GM23338 (cell line): ENCODE results near the gene MLPH.

Source experiments
- CREB1 ChIP-seq: fragments of 250-450 bp; sonication (Bioruptor Pico); IDR thresholded peaks from 2 replicates; pipeline ENCODE4 v1.5.0; 2020; ENCODE audit warnings: low read depth, mild to moderate bottlenecking, moderate library complexity
- EZH2phosphoT487 ChIP-seq: fragments of 200-600 bp; sonication (generic); IDR thresholded peaks from one replicate; pipeline ENCODE4 v1.8.1; 2018; ENCODE audit warnings: antibody characterized with exemption; ENCODE audit not compliant: unreplicated experiment
- NANOG ChIP-seq: IDR thresholded peaks from 2 replicates; pipeline ENCODE4 v1.6.1; 2016; ENCODE audit warnings: antibody characterized with exemption, borderline replicate concordance
- POLR2AphosphoS5 ChIP-seq: IDR thresholded peaks from 2 replicates; pipeline ENCODE4 v1.6.1; 2016; ENCODE audit warnings: antibody characterized with exemption, low read depth
- TF ChIP-seq, protein P1 (sequence below): IDR thresholded peaks from one replicate; pipeline ENCODE4 v1.6.1; 2018; ENCODE audit warnings: antibody characterized with exemption; ENCODE audit not compliant: unreplicated experiment
- TF ChIP-seq, protein P2 (sequence below), 2 experiments: fragments of 200-600 bp in 1 of 2; sonication (generic) in 1 of 2; conservative IDR thresholded peaks; 2 replicates each; pipeline versions ENCODE4 v1.5.1 to v1.6.1; 2016 to 2017; ENCODE audit warnings: antibody characterized with exemption in 2 of 2, low read depth in 2 of 2, mild to moderate bottlenecking in 2 of 2, moderate library complexity in 1 of 2

DNA sequence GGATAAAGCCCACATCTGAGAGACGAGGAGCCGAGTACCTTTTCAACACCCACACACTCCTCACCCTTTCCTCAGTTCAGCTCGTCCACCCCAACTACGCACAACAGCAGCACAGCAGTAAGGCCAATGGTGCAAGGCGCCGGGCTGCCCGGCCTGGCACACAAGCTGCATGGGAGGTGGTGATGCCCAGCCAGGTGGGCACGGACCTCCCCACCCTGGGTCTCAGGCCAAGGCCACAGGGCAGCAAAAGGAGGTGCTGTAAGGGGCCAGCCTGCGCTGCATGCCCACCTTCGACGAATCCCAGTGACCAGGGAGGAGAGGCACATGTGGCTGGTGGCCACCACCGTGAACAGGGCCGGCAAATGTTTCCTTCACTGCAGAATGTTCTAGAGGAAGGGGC lies 36.5 kb upstream of the MLPH start:
- TF ChIP-seq POLR2AphosphoS5 (no peak), EZH2phosphoT487 (no peak), CREB1 (CRISPR knock-in tag) (no peak), NANOG (no peak)
- TF ChIP-seq, protein P1, sequence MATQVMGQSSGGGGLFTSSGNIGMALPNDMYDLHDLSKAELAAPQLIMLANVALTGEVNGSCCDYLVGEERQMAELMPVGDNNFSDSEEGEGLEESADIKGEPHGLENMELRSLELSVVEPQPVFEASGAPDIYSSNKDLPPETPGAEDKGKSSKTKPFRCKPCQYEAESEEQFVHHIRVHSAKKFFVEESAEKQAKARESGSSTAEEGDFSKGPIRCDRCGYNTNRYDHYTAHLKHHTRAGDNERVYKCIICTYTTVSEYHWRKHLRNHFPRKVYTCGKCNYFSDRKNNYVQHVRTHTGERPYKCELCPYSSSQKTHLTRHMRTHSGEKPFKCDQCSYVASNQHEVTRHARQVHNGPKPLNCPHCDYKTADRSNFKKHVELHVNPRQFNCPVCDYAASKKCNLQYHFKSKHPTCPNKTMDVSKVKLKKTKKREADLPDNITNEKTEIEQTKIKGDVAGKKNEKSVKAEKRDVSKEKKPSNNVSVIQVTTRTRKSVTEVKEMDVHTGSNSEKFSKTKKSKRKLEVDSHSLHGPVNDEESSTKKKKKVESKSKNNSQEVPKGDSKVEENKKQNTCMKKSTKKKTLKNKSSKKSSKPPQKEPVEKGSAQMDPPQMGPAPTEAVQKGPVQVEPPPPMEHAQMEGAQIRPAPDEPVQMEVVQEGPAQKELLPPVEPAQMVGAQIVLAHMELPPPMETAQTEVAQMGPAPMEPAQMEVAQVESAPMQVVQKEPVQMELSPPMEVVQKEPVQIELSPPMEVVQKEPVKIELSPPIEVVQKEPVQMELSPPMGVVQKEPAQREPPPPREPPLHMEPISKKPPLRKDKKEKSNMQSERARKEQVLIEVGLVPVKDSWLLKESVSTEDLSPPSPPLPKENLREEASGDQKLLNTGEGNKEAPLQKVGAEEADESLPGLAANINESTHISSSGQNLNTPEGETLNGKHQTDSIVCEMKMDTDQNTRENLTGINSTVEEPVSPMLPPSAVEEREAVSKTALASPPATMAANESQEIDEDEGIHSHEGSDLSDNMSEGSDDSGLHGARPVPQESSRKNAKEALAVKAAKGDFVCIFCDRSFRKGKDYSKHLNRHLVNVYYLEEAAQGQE: no peak
- TF ChIP-seq, protein P2, sequence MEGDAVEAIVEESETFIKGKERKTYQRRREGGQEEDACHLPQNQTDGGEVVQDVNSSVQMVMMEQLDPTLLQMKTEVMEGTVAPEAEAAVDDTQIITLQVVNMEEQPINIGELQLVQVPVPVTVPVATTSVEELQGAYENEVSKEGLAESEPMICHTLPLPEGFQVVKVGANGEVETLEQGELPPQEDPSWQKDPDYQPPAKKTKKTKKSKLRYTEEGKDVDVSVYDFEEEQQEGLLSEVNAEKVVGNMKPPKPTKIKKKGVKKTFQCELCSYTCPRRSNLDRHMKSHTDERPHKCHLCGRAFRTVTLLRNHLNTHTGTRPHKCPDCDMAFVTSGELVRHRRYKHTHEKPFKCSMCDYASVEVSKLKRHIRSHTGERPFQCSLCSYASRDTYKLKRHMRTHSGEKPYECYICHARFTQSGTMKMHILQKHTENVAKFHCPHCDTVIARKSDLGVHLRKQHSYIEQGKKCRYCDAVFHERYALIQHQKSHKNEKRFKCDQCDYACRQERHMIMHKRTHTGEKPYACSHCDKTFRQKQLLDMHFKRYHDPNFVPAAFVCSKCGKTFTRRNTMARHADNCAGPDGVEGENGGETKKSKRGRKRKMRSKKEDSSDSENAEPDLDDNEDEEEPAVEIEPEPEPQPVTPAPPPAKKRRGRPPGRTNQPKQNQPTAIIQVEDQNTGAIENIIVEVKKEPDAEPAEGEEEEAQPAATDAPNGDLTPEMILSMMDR (conservative IDR thresholded peaks at IDR 0.05; ENCODE audit: low read depth in 2 of 2): no peak
